ENCODE results near the gene RIPK1.
"Not testable (repeated sequence)": the region's sequence is repeated elsewhere in the genome, so short reads cannot be mapped to it uniquely, and the experiment has no call there.

The RIPK1 gene

GRCh38 chr6:3068329-3069214 is at the start of gene RIPK1:
TSS of gene RIPK1 (plus strand) at chr6:3068494. CDS start at chr6:3076824, 8,330 bp downstream.
- Histone ChIP-seq H3K9me3 (ENCODE audit: low read length) (no peaks in the 10 kb centered on the region), H3K36me3 (ENCODE audit: insufficient read depth, low read length) (no peaks in the 10 kb centered on the region), H3K27me3 (ENCODE audit: control insufficient read depth in 1 of 2, insufficient read depth in 2 of 2, low read length in 2 of 2) (no peaks in the 10 kb centered on the region), H3K4me1 (ENCODE audit: insufficient read depth, low read length) (peaks cover 19% of the 10 kb centered on the region), H3K9ac (ENCODE audit: low read length) (peak within 1 kb of the TSS; percentile 77), H3K27ac (ENCODE audit: low read depth, low read length) (peak within 1 kb of the TSS; percentile 81), H3K4me3 (ENCODE audit: low read depth in 1 of 2, low read length in 2 of 2) (peak within 1 kb of the TSS; percentile 57 to 87)

- Histone ChIP-seq H3K9me3 (ENCODE audit: low read length) (no peaks in the 10 kb centered on the region), H3K27me3 (ENCODE audit: control insufficient read depth in 1 of 2, insufficient read depth in 2 of 2, low read length in 2 of 2) (no peaks in the 10 kb centered on the region), H3K4me1 (ENCODE audit: insufficient read depth, low read length) (peaks cover 8% of the 10 kb centered on the region), H3K27ac (ENCODE audit: low read depth, low read length) (no peak overlapping the region), H3K4me3 (ENCODE audit: low read depth in 1 of 2, low read length in 2 of 2) (no peak overlapping the region), H3K9ac (ENCODE audit: low read length) (no peak overlapping the region), H3K36me3 (ENCODE audit: insufficient read depth, low read length) (peaks cover 37% of the 10 kb centered on the region)
Measured at GRCh38 chr6:3019065-3019464, 49.2 kb upstream of the RIPK1 start.

- no peak overlapping the region for H3K9ac ChIP-seq (ENCODE audit: low read length)
- no peaks in the 10 kb centered on the region for H3K27me3 ChIP-seq (ENCODE audit: control insufficient read depth in 1 of 2, insufficient read depth in 2 of 2, low read length in 2 of 2)
- H3K4me1 ChIP-seq (ENCODE audit: insufficient read depth, low read length), result peaks cover 15% of the 10 kb centered on the region
- H3K36me3 ChIP-seq (ENCODE audit: insufficient read depth, low read length), result peaks cover 29% of the 10 kb centered on the region
- H3K4me3 ChIP-seq (ENCODE audit: low read depth in 1 of 2, low read length in 2 of 2), result no peak overlapping the region
- H3K9me3 ChIP-seq (ENCODE audit: low read length), result no peaks in the 10 kb centered on the region
- H3K27ac ChIP-seq (ENCODE audit: low read depth, low read length), result no peak overlapping the region
Measured at GRCh38 chr6:3019749-3020320, 48.5 kb upstream of the RIPK1 start.

GRCh38 chr6:3020976-3021598 is 47.2 kb upstream of the RIPK1 start:
- H3K27ac ChIP-seq (ENCODE audit: low read depth, low read length); H3K9me3 ChIP-seq (ENCODE audit: low read length); H3K27me3 ChIP-seq (ENCODE audit: control insufficient read depth in 1 of 2, insufficient read depth in 2 of 2, low read length in 2 of 2); H3K9ac ChIP-seq (ENCODE audit: low read length); H3K4me3 ChIP-seq (ENCODE audit: low read depth in 1 of 2, low read length in 2 of 2): not testable (repeated sequence)
- Histone ChIP-seq H3K4me1 (ENCODE audit: insufficient read depth, low read length) (peaks cover 20% of the 10 kb centered on the region), H3K36me3 (ENCODE audit: insufficient read depth, low read length) (peaks cover 20% of the 10 kb centered on the region)

GRCh38 chr6:3022765-3023662 is 45.3 kb upstream of the RIPK1 start:
- peaks cover 23% of the 10 kb centered on the region for H3K4me1 ChIP-seq (ENCODE audit: insufficient read depth, low read length)
- H3K27me3 ChIP-seq (ENCODE audit: control insufficient read depth in 1 of 2, insufficient read depth in 2 of 2, low read length in 2 of 2), result no peaks in the 10 kb centered on the region
- peak overlapping the region; percentile 20 for H3K9ac ChIP-seq (ENCODE audit: low read length)
- no peaks in the 10 kb centered on the region for H3K9me3 ChIP-seq (ENCODE audit: low read length)
- H3K27ac ChIP-seq (ENCODE audit: low read depth, low read length), result peak overlapping the region; percentile 66
- peaks cover 11% of the 10 kb centered on the region for H3K36me3 ChIP-seq (ENCODE audit: insufficient read depth, low read length)
- peak overlapping the region in 1 of 2 donors; percentile 55 for H3K4me3 ChIP-seq (ENCODE audit: low read depth in 1 of 2, low read length in 2 of 2)

- H3K4me1 ChIP-seq (ENCODE audit: insufficient read depth, low read length), result peaks cover 23% of the 10 kb centered on the region
- H3K9me3 ChIP-seq (ENCODE audit: low read length), result no peaks in the 10 kb centered on the region
- peak overlapping the region; percentile 66 for H3K27ac ChIP-seq (ENCODE audit: low read depth, low read length)
- peak overlapping the region; percentile 20 for H3K9ac ChIP-seq (ENCODE audit: low read length)
- H3K27me3 ChIP-seq (ENCODE audit: control insufficient read depth in 1 of 2, insufficient read depth in 2 of 2, low read length in 2 of 2), result no peaks in the 10 kb centered on the region
- H3K36me3 ChIP-seq (ENCODE audit: insufficient read depth, low read length), result peaks cover 11% of the 10 kb centered on the region
- H3K4me3 ChIP-seq (ENCODE audit: low read depth in 1 of 2, low read length in 2 of 2), result peak overlapping the region in 1 of 2 donors; percentile 55
Measured at GRCh38 chr6:3023663-3024483, 44.4 kb upstream of the RIPK1 start.

GRCh38 chr6:3026791-3027626 is 41.3 kb upstream of the RIPK1 start:
- H3K9ac ChIP-seq (ENCODE audit: low read length), result no peak overlapping the region
- H3K27ac ChIP-seq (ENCODE audit: low read depth, low read length), result no peak overlapping the region
- H3K36me3 ChIP-seq (ENCODE audit: insufficient read depth, low read length), result no peaks in the 10 kb centered on the region
- no peaks in the 10 kb centered on the region for H3K9me3 ChIP-seq (ENCODE audit: low read length)
- H3K4me1 ChIP-seq (ENCODE audit: insufficient read depth, low read length), result peaks cover 23% of the 10 kb centered on the region
- H3K27me3 ChIP-seq (ENCODE audit: control insufficient read depth in 1 of 2, insufficient read depth in 2 of 2, low read length in 2 of 2), result no peaks in the 10 kb centered on the region
- H3K4me3 ChIP-seq (ENCODE audit: low read depth in 1 of 2, low read length in 2 of 2), result no peak overlapping the region

GRCh38 chr6:3028156-3028555 is 40.1 kb upstream of the RIPK1 start:
- H3K27ac ChIP-seq (ENCODE audit: low read depth, low read length); H3K27me3 ChIP-seq (ENCODE audit: control insufficient read depth in 1 of 2, insufficient read depth in 2 of 2, low read length in 2 of 2); H3K9ac ChIP-seq (ENCODE audit: low read length); H3K4me3 ChIP-seq (ENCODE audit: low read depth in 1 of 2, low read length in 2 of 2); H3K9me3 ChIP-seq (ENCODE audit: low read length); H3K36me3 ChIP-seq (ENCODE audit: insufficient read depth, low read length): not testable (repeated sequence)
- H3K4me1 ChIP-seq (ENCODE audit: insufficient read depth, low read length), result peaks cover 23% of the 10 kb centered on the region

- no peaks in the 10 kb centered on the region for H3K27me3 ChIP-seq (ENCODE audit: control insufficient read depth in 1 of 2, insufficient read depth in 2 of 2, low read length in 2 of 2)
- no peak overlapping the region for H3K9ac ChIP-seq (ENCODE audit: low read length)
- H3K4me3 ChIP-seq (ENCODE audit: low read depth in 1 of 2, low read length in 2 of 2), result no peak overlapping the region
- no peak overlapping the region for H3K27ac ChIP-seq (ENCODE audit: low read depth, low read length)
- no peaks in the 10 kb centered on the region for H3K36me3 ChIP-seq (ENCODE audit: insufficient read depth, low read length)
- H3K9me3 ChIP-seq (ENCODE audit: low read length), result no peaks in the 10 kb centered on the region
- H3K4me1 ChIP-seq (ENCODE audit: insufficient read depth, low read length), result no peaks in the 10 kb centered on the region
Measured at GRCh38 chr6:3031857-3032640, 36.2 kb upstream of the RIPK1 start.
